Measurements from ENCODE around the gene ACAT2.
"Not testable (repeated sequence)": the region's sequence is repeated elsewhere in the genome, so short reads cannot be mapped to it uniquely, and the experiment has no call there.

Gene ACAT2

DNA sequence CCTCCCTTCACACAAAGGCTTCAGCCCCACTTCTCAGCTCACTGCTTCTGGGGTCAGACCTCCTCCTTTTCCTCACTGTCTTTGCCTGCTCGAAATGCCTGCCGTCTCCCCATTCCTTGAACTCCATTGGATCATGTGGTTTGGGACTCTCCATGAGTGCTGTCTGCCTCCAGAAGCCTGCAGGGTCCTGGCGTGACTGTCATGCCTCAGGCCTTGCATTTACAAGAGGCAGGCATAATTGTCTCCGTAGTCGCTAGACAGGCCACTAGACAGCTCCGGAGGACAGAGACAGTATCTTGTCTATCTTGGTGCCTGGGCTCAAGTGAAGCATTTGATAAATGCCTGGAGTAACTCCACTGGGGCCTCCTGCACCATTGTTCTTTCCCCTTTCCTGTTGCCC lies 53.6 kb downstream of the ACAT2 start:
- H3K4me3 ChIP-seq (replicated peaks; ENCODE audit: low read depth, low read length): no peak overlapping the region
- TF ChIP-seq, protein P1, sequence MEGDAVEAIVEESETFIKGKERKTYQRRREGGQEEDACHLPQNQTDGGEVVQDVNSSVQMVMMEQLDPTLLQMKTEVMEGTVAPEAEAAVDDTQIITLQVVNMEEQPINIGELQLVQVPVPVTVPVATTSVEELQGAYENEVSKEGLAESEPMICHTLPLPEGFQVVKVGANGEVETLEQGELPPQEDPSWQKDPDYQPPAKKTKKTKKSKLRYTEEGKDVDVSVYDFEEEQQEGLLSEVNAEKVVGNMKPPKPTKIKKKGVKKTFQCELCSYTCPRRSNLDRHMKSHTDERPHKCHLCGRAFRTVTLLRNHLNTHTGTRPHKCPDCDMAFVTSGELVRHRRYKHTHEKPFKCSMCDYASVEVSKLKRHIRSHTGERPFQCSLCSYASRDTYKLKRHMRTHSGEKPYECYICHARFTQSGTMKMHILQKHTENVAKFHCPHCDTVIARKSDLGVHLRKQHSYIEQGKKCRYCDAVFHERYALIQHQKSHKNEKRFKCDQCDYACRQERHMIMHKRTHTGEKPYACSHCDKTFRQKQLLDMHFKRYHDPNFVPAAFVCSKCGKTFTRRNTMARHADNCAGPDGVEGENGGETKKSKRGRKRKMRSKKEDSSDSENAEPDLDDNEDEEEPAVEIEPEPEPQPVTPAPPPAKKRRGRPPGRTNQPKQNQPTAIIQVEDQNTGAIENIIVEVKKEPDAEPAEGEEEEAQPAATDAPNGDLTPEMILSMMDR (IDR thresholded peaks at IDR 0.05; ENCODE audit: low read length, missing control alignments): no peak

DNA sequence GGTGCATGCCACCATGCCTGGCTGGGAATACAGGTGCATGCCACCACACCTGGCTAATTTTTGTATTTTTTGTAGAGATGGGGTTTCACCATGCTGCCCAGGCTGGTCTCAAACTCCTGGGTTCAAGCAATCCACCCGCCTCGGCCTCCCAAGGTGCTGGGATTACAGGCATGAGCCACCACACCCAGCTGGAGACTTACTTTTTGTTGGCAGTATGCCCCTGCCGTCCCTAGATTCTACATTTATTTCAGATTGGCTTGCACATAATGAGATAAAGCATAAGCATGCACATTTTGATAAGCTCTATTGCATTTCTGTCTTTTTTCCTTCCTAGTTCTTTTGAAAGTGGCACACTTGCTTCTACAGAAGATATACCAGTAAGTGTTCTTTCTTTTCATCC lies 54.9 kb downstream of the ACAT2 start:
- H3K4me3 ChIP-seq (replicated peaks; ENCODE audit: low read depth, low read length); DNase-seq (ENCODE audit: low read depth): not testable (repeated sequence)

More for the DNA sequence above, 53.6 kb downstream of the ACAT2 start:
- no peak for DNase-seq (ENCODE audit: low read depth)

DNA sequence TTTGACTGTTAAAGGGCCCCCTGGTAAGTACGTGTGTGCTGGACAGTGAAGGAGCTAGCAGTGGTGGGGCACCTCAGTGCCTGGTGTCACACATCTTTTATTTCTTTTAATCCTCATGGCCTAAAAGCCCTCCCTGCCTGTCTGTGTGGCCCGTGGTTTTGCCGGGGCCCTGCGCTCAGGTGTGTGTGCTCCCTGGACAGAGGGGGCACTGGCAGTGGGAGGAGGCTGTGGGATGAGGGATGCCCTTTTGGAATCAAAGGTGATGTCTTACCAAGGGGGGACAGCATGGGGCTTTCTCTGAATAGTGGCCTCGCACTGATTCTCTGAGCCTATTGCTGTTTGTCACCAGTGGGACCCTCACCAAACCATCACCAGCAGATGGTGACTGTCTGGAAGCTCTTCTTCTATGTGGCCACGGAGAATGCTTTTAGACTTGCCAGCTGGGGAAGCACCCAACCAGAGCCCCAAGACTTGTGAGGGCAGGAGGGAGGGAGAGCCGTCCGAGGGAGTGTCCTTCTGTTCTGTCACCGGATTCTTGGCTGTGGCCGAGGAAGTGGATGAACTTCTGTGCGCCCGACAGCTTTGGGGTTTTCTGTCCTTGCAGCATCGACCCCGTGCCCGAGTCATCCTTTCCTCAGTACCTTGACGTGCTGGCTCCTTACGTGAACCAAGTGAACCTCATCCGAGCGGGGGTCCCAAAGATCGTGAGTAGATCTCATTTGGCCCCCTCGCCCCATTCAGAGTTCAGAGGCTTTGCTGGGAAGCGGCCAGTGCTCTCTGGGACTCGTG lies 56.3 kb downstream of the ACAT2 start:
- H3K4me3 ChIP-seq (replicated peaks; ENCODE audit: low read depth, low read length): no peak overlapping the region
- no peak for DNase-seq (ENCODE audit: low read depth)
- TF ChIP-seq, protein P1 (IDR thresholded peaks at IDR 0.05; ENCODE audit: low read length, missing control alignments): no peak

DNA sequence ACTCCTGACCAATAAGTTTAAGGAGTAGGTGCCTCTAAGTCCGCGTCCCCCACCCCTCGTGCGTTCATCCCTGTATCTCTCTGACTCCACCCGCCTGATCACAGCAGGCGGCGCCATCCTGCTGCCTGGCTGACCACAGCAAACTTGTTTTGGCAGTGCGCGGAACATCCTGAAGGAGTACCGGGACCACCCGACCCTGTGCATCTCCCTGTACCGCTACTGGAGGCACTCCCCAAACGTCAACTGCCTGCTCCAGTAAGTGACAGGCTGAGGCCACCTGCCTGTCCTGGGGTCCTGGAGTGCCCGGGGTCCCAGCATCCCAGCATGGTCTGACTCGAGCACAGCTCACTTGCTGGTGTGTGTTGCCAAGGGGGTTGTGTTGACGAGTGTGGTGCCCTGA lies 57.3 kb downstream of the ACAT2 start:
- DNase-seq (ENCODE audit: low read depth): no peak
- no peak overlapping the region for H3K4me3 ChIP-seq (replicated peaks; ENCODE audit: low read depth, low read length)
- TF ChIP-seq, protein P1 (IDR thresholded peaks at IDR 0.05; ENCODE audit: low read length, missing control alignments): no peak

DNA sequence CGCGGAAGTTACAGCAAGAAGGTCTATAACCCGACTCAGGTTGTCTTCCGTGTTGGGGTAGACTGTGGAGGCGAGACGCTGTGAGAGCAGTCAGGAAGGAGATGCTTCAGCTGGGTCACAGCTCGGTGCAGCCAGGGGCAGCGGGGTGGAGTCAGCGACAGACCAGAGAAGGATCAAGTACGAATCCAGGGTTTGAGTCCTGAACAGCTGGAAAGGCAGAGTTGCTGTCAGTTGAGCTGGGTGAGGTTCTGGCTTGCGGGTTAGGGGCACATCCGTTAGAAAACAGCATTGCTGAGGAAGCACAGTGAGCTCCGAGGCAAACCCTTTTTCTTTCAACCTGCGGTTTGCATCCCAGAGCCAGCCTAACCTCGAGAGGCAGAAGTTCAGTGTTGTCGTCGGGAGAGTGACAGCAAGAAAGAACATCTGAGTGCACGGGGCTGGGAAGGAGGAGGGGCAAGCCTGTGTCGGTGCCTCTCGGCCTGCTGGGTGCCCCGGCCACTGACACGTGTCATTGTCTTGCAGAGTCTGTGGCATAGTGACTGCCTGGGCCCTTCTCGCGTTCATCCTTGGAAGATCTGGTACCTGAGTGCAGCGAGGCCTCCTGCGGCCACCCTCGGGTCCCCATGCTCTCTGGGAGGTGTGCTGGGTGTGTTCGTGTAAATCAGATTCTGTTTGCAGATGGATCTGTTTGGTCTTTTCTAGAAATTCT lies 58.2 kb downstream of the ACAT2 start:
- DNase-seq (ENCODE audit: low read depth): no peak
- TF ChIP-seq, protein P1 (IDR thresholded peaks at IDR 0.05; ENCODE audit: low read length, missing control alignments): no peak
- no peak overlapping the region for H3K4me3 ChIP-seq (replicated peaks; ENCODE audit: low read depth, low read length)

DNA sequence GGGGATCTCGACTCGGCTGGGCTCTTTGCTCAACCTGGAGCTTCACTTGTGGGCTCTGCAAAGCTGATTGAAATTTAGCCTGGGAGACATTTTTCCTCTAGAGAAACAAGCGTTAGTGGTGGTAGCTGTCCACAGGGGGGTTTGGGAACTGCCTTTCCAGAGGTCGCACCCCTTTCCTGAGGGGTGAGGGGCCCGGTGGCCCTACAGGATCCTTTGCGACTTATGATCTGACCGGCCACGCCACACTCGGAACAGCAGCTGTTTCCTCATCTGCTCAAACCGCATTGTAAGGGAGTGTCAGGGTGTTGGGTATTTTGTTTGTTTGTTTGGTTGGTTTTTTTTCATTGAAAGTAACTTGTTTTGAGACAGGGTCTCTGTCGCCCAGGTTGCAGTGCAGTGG lies 59.3 kb downstream of the ACAT2 start:
- no peak for DNase-seq (ENCODE audit: low read depth)
- TF ChIP-seq, protein P1 (IDR thresholded peaks at IDR 0.05; ENCODE audit: low read length, missing control alignments): no peak
- H3K4me3 ChIP-seq (replicated peaks; ENCODE audit: low read depth, low read length): no peak overlapping the region

DNA sequence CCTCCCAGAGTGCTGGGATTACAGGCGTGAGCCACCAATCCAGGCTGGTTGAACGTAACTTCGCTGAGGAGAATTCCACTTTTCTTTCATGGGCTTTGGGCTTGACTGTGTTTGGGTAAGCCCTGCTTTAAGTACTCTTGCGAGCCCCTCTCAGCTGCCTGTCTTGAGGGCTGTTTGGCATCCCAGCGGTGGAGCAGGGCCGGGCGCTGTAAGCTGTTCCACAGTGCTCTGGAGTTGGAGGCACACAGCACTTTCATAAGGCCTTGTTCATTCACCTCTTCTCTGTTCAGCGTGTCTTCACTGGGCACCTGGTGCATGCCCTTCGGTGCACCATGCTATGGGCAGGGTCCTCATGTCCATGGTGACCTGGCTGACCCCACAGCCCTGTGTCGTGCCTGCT lies 59.9 kb downstream of the ACAT2 start:
- TF ChIP-seq, protein P1 (IDR thresholded peaks at IDR 0.05; ENCODE audit: low read length, missing control alignments): no peak
- no peak for DNase-seq (ENCODE audit: low read depth)
- H3K4me3 ChIP-seq (replicated peaks; ENCODE audit: low read depth, low read length): no peak overlapping the region

Measured in fibroblast of pulmonary artery (primary cell).